ENCODE data around the gene LHFPL3. TPM values are rescaled to one million over a fixed set of nuclear protein-coding genes. Genes with fewer than 3 reads are reported as not detected.

LHFPL3 gene
- total and polyA plus RNA-seq, 2 of the 13 experiments (the other 11 are each of a cell fraction or from before 2014, with no cell fraction given) = not detected

- H3K79me2 ChIP-seq (ENCODE audit: insufficient read depth, low read length) = no peaks in the 10 kb centered on the region
- intact Hi-C loops (cut with micrococcal nuclease; ENCODE audit: unreplicated experiment) = no loop called here
These were observed 462.7 kb downstream of the LHFPL3 start for GRCh38 chr7:104791080-104791479.

More at GRCh38 chr7:104791080-104791479, 462.7 kb downstream of the LHFPL3 start:
- TF ChIP-seq SIN3B (IDR thresholded peaks at IDR 0.05; ENCODE audit: low read length) = no peak
- TF ChIP-seq ZBTB26 (CRISPR knock-in tag; IDR thresholded peaks at IDR 0.05; ENCODE audit: borderline replicate concordance) = no peak
- no peak for TF ChIP-seq ZNF558 (CRISPR knock-in tag; IDR thresholded peaks at IDR 0.05; ENCODE audit: borderline replicate concordance)
- no peak for TF ChIP-seq ZBTB34 (CRISPR knock-in tag; IDR thresholded peaks at IDR 0.05)
- TF ChIP-seq ZNF652 (CRISPR knock-in tag; IDR thresholded peaks at IDR 0.05; ENCODE audit: borderline replicate concordance, low read depth) = no peak
- TF ChIP-seq NPAS2 (CRISPR knock-in tag; IDR thresholded peaks at IDR 0.05; ENCODE audit: borderline replicate concordance) = no peak
- TF ChIP-seq ZNF780A (CRISPR knock-in tag; IDR thresholded peaks at IDR 0.05) = no peak
- no TSS peak for BruUV-seq (replicated peaks)
- ChIA-PET POLR2A (no interaction called here), CTCF (ENCODE audit: low intra/inter-chr PET ratio, low total read pairs) (no interaction called here)
- FAIRE-seq (no peak), DNase-seq (ENCODE audit: low spot score) (no peak), ATAC-seq (no peak)
- Histone ChIP-seq H2AFZ (ENCODE audit: low read length) (no peak overlapping the region), H3K9me3 (ENCODE audit: low read length) (no peaks in the 10 kb centered on the region), H3K27ac (ENCODE audit: extremely low read length, insufficient read depth, low read length) (no peak overlapping the region), H3K4me1 (ENCODE audit: insufficient read depth, low read length) (no peaks in the 10 kb centered on the region), H4K20me1 (ENCODE audit: insufficient read depth, low read length) (no peaks in the 10 kb centered on the region), H3K27me3 (ENCODE audit: control insufficient read depth in 1 of 2, insufficient read depth in 2 of 2, low read length in 2 of 2) (peaks cover 0 to 2% of the 10 kb centered on the region in 2 experiments; a peak in 1 of 5 replicates), H3K4me3 (replicated peaks in 1 of 3; ENCODE audit: insufficient read depth in 1 of 3, low read depth in 2 of 3, low read length in 3 of 3) (no peak overlapping the region), H3K4me2 (ENCODE audit: low read depth, low read length) (no peak overlapping the region), H3K9ac (ENCODE audit: insufficient read depth, low read depth, low read length) (no peak overlapping the region), H3K36me3 (replicated peaks in 1 of 2; ENCODE audit: control insufficient read depth in 1 of 2, insufficient read depth in 2 of 2, low read length in 2 of 2) (no peaks in the 10 kb centered on the region)
- in situ Hi-C loops (cut with HindIII; ENCODE audit: extremely low pct_ligation_motif_present, low pct_unique_long_range_greater_than_20kb) = no loop called here
